ENCODE results near the gene ADAMTS2. TPM values are rescaled to one million over a fixed set of nuclear protein-coding genes. Genes with fewer than 3 reads are reported as not detected.
A peak's percentile ranks its signal among the peaks of the same experiment; 100 is the strongest.

The ADAMTS2 gene
- total RNA-seq, 1 donor from 2014 or later: 93.2 TPM

DNA sequence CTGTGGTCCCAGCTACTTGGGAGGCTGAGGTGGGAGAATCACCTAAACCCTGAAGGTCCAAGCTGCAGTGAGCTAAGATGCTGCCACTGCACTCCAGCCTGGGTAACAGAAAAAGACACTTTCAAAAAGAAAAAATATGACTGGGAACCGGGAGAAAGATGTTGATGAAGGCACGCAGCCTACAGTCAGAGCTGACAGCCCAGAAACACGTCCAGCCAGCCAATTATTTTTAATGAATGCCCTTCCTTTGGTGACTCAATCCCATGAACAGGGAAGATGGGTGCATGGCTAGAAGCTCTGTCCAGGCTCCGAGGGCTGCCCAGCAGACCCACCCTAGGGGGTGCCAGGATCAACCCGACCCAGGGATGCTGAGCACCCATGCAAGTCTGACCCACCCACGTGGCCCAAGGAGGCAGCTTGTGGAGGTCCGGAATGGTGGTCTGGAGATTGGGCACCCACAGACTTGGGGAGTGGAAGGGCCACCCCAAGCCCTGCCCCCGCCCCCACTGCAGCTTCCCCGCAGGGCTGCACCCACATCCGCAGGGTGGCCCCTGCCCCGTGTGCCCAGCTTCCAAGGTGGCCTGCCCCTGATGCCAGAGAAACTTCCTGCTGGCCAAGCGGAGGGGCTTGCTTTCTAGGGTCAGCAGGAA lies 51.0 kb downstream of the ADAMTS2 start:
- H3K27me3 Mint-ChIP-seq (ENCODE audit: low read depth): no peaks in the 10 kb centered on the region
- H3K36me3 Mint-ChIP-seq (ENCODE audit: low read depth): peaks cover 2% of the 10 kb centered on the region
- H3K4me3 Mint-ChIP-seq (ENCODE audit: unreplicated experiment): no peak overlapping the region
- DNase-seq (ENCODE audit: low spot score): peak; percentile 77
- no peak overlapping the region for H3K27ac Mint-ChIP-seq (ENCODE audit: unreplicated experiment)
- H3K4me1 Mint-ChIP-seq (ENCODE audit: low read depth): peaks cover 14% of the 10 kb centered on the region
- TF ChIP-seq, protein P1, sequence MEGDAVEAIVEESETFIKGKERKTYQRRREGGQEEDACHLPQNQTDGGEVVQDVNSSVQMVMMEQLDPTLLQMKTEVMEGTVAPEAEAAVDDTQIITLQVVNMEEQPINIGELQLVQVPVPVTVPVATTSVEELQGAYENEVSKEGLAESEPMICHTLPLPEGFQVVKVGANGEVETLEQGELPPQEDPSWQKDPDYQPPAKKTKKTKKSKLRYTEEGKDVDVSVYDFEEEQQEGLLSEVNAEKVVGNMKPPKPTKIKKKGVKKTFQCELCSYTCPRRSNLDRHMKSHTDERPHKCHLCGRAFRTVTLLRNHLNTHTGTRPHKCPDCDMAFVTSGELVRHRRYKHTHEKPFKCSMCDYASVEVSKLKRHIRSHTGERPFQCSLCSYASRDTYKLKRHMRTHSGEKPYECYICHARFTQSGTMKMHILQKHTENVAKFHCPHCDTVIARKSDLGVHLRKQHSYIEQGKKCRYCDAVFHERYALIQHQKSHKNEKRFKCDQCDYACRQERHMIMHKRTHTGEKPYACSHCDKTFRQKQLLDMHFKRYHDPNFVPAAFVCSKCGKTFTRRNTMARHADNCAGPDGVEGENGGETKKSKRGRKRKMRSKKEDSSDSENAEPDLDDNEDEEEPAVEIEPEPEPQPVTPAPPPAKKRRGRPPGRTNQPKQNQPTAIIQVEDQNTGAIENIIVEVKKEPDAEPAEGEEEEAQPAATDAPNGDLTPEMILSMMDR (IDR thresholded peaks at IDR 0.05): no peak
- H3K9me3 Mint-ChIP-seq (ENCODE audit: low read depth): peaks cover 10% of the 10 kb centered on the region

DNA sequence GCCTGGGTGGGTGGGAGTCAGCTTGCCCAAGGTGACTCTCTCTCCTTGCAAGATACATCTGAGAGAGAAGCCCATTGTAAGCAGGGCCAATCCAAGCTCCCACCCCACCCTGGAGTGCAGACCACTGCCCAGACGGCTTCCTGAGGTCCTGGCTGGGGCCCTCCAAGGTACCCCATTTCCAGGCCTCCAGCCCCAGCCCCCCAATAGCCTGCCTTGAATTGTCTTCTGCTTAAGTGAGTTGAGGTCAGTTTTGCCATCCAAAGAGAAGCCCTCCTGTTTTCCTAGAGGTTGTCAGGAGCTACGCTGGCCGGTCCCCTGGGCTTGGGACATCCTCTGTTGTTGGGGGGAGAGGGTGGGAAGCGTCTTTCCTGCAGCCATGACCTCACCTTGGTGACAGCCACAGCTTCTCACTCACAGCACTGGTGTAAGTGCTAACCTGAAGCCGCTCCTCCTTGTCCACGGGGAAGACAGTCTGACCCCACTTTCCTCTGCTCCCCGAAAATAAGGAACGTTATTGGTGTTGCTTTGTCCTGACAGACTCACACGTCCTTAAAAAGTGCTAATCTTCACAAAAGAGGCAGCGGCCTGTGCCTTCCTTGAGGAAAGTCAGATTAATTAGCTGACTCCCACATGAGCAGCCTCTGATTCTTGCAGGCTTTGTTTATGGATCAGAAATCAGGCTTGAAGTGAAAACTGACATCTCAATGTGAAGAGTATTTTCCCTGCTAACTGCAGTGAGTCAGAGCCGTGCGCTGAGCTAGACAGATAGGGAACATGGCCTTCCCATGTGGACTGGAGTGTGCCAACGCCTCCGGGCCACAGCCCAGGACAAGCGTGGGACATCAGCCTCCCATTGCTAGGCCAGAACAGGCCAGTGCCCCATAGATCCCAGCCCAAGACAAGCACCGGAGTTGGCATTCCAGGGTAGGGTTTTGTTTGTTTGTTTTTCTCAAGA lies 52.3 kb downstream of the ADAMTS2 start:
- Mint-ChIP-seq H3K36me3 (ENCODE audit: low read depth) (peaks cover 2% of the 10 kb centered on the region), H3K4me3 (ENCODE audit: unreplicated experiment) (no peak overlapping the region), H3K4me1 (ENCODE audit: low read depth) (peaks cover 17% of the 10 kb centered on the region), H3K27ac (ENCODE audit: unreplicated experiment) (peak overlapping the region; percentile 45), H3K27me3 (ENCODE audit: low read depth) (no peaks in the 10 kb centered on the region), H3K9me3 (ENCODE audit: low read depth) (peaks cover 3% of the 10 kb centered on the region)
- TF ChIP-seq, protein P1 (IDR thresholded peaks at IDR 0.05): no peak
- peak; percentile 47 for DNase-seq (ENCODE audit: low spot score)

DNA sequence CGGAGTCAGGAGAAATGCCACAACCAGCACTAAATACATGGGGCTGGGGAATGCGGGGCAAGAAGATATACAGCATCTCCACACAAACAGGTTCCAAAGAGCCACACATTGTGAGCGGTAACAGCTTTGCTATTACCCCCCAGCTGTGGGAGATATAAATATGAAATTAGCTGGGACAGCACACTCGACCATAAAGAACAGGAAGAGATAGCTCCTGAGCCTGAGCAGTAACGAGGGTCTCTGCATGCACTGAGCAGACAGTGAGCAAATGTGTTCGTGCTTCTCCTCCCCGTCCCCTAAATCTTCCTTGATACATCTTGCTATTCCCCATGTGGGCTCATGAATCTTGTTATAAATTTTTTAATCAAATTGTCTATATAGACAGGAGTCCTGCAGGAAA lies 53.1 kb downstream of the ADAMTS2 start:
- Mint-ChIP-seq H3K36me3 (ENCODE audit: low read depth) (peaks cover 2% of the 10 kb centered on the region), H3K4me1 (ENCODE audit: low read depth) (peaks cover 13% of the 10 kb centered on the region), H3K27me3 (ENCODE audit: low read depth) (no peaks in the 10 kb centered on the region), H3K9me3 (ENCODE audit: low read depth) (peaks cover 3% of the 10 kb centered on the region), H3K27ac (ENCODE audit: unreplicated experiment) (no peak overlapping the region), H3K4me3 (ENCODE audit: unreplicated experiment) (no peak overlapping the region)
- TF ChIP-seq, protein P1 (IDR thresholded peaks at IDR 0.05): no peak
- DNase-seq (ENCODE audit: low spot score): peak; percentile 1

DNA sequence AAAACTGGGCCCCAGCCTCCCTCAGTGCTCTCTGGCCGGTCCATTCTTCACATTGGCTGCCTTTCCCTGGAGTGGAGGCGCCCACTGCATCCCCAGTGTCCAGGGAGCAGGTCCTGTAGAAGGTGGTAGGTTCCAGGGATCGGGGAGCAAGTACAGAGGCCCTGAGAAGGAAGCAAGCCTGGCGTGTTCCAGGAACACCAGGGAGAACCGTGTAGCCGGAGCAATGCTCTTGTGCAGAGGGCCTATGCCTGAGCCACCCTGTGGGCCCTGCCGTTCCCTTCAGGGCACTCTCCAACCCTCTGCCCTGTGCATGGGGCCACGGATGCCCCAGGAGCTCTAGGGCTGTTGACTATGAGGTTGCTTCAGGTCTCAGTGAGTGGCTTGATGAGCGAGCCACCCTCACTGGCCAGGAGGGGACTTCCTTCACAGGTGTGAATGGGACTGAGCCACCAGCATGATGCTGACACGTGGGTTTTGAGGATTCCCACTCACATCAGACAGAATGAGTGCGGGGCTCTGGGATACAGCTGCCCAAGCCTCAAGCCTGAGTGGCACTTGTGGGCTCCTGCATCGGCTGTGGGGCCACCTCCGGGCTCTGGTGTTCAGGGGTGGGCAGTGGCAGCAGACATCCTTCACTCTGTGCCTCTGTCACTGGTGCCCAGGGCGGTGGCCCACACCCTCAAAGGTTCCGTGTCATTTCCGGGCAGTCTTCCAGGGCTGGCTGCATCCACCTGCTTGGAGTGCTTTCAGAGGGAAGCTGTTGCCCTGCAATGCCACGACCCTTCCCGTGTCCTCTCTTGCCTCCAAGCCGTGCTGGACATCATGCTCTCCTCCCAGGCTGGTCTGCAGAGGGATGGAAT lies 54.4 kb downstream of the ADAMTS2 start:
- DNase-seq (ENCODE audit: low spot score): peak; percentile 75
- TF ChIP-seq, protein P1 (IDR thresholded peaks at IDR 0.05): no peak
- Mint-ChIP-seq H3K36me3 (ENCODE audit: low read depth) (peaks cover 2% of the 10 kb centered on the region), H3K4me1 (ENCODE audit: low read depth) (peaks cover 13% of the 10 kb centered on the region), H3K27me3 (ENCODE audit: low read depth) (no peaks in the 10 kb centered on the region), H3K4me3 (ENCODE audit: unreplicated experiment) (no peak overlapping the region), H3K9me3 (ENCODE audit: low read depth) (peaks cover 3% of the 10 kb centered on the region), H3K27ac (ENCODE audit: unreplicated experiment) (no peak overlapping the region)
